Effector memory CD8-positive, alpha-beta T cell (primary cell): ENCODE measurements around the gene MN1.

ENCODE experiments used
- ATAC-seq: fragments of 150-1000 bp; cut with Tn5 transposase; replicated peaks from 2 replicates; pipeline ENCODE4 v1.10.0; 2021; ENCODE audit warnings: mild to moderate bottlenecking, moderate library complexity
- DNase-seq, 3 experiments: peaks; one replicate each; pipeline ENCODE4 v3.0.0; 2021
- H3K27ac Mint-ChIP-seq, 2 donors: one replicate each; pipeline ENCODE4 v1.8.0; 2022; ENCODE audit warnings: mild to moderate bottlenecking in 2 of 2, mixed read lengths in 2 of 2, moderate library complexity in 2 of 2
- H3K27me3 Mint-ChIP-seq, 2 donors: one replicate each; pipeline ENCODE4 v1.8.0; 2022; ENCODE audit warnings: mixed read lengths in 2 of 2
- H3K36me3 Mint-ChIP-seq: one replicate; pipeline ENCODE4 v1.8.0; 2022; ENCODE audit warnings: mild to moderate bottlenecking, moderate library complexity, mixed read lengths; ENCODE audit not compliant: insufficient read depth
- H3K4me1 Mint-ChIP-seq, 2 donors: one replicate each; pipeline ENCODE4 v1.8.0; 2022; ENCODE audit warnings: low read depth in 2 of 2, mixed read lengths in 2 of 2
- H3K4me3 Mint-ChIP-seq, 2 donors: one replicate each; pipeline ENCODE4 v1.8.0; 2022; ENCODE audit warnings: mild to moderate bottlenecking in 2 of 2, mixed read lengths in 2 of 2, moderate library complexity in 2 of 2
- H3K9me3 Mint-ChIP-seq, 2 donors: one replicate each; pipeline ENCODE4 v1.8.0; 2022; ENCODE audit warnings: mixed read lengths in 2 of 2

Gene MN1

DNA sequence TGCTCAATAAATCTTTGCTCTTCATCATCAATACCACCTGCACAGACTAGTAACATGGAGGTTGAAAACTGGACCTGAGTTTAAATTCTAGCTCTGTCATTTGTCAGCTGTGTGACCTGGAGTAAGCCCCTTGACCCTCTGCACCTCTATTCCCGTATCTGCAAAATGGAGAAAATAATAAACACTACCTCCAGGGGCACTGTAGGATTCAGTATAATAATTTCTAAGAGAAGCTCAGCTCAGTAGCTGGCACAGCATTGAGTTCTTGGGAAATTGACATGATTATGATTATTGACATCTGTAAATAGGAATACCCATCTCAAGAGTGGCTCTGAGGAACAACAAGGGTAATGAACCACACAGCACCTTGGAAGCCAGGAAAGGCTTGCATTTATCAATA lies 78.4 kb downstream of the MN1 start:
- H3K9me3 Mint-ChIP-seq = peaks cover 0 to 3% of the 10 kb centered on the region in 2 donors
- H3K36me3 Mint-ChIP-seq = no peaks in the 10 kb centered on the region
- no peak overlapping the region for H3K4me3 Mint-ChIP-seq
- H3K4me1 Mint-ChIP-seq = no peaks in the 10 kb centered on the region
- H3K27me3 Mint-ChIP-seq = peaks cover 18 to 52% of the 10 kb centered on the region in 2 donors
- ATAC-seq = no peak
- DNase-seq = no peak
- H3K27ac Mint-ChIP-seq = no peak overlapping the region

- H3K4me1 Mint-ChIP-seq = no peaks in the 10 kb centered on the region
- no peaks in the 10 kb centered on the region for H3K36me3 Mint-ChIP-seq
- ATAC-seq (no peak), DNase-seq (no peak)
- no peak overlapping the region for H3K27ac Mint-ChIP-seq
- H3K27me3 Mint-ChIP-seq = peaks cover 37 to 60% of the 10 kb centered on the region in 2 donors
- no peak overlapping the region for H3K4me3 Mint-ChIP-seq
- peaks cover 0 to 5% of the 10 kb centered on the region in 2 donors for H3K9me3 Mint-ChIP-seq
These were observed 80.7 kb downstream of the MN1 start for GRCh38 chr22:27720860-27721259.

DNA sequence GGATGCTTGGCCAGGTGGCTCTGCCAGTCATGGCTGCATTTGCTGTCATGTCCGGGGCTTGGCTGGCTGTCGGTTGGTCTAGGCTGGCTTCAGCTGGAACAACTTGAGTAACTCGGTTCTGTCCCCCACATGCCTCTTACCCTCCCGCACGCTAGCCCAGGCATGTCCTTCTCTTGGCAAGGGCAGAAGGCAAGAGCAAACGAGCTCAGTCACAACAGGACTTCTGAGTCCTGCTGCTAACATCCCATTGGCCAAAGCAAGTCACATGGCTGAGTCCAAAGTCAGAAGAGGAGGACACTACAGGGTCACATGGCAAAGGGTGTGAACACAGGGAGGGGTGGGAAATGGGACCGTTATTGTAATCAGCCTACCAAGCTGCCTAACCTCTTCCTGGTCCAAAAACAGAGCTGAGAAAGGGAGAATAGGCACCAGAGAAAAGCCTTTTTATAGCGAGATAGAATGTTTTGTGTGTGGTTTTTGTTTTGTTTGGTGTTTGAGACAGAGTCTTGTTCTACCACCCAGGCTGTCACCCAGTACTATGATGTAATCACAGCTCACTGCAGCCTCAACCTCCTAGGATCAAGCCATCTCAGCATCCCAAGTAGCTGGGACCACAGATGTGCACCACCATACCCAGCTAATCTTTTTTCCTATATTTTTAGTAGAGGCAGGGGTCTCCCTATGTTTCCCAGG lies 81.9 kb downstream of the MN1 start:
- H3K4me1 Mint-ChIP-seq = no peaks in the 10 kb centered on the region
- ATAC-seq = no peak
- no peaks in the 10 kb centered on the region for H3K36me3 Mint-ChIP-seq
- DNase-seq = no peak
- no peak overlapping the region for H3K27ac Mint-ChIP-seq
- no peak overlapping the region for H3K4me3 Mint-ChIP-seq
- peaks cover 0 to 4% of the 10 kb centered on the region in 2 donors for H3K9me3 Mint-ChIP-seq
- peaks cover 42 to 67% of the 10 kb centered on the region in 2 donors for H3K27me3 Mint-ChIP-seq

DNA sequence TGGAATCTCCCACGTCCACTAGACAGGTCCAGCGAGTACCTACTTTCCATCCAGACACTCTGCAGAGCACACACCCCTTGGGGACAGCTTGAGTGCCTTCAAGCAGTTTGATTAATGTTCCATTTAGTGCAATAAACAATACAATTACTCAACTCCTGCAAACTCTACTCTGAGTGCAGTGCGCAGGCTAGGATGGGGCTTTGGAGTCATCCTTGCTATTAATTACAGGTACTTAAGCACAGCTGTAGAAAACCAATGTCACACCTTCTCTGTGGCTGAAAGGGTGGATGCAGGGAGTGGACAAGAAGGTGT lies 82.6 kb downstream of the MN1 start:
- Mint-ChIP-seq H3K4me3 (no peak overlapping the region), H3K27ac (no peak overlapping the region), H3K9me3 (peaks cover 0 to 4% of the 10 kb centered on the region in 2 donors), H3K27me3 (peaks cover 42 to 70% of the 10 kb centered on the region in 2 donors), H3K4me1 (no peaks in the 10 kb centered on the region), H3K36me3 (no peaks in the 10 kb centered on the region)
- DNase-seq (no peak), ATAC-seq (no peak)

DNA sequence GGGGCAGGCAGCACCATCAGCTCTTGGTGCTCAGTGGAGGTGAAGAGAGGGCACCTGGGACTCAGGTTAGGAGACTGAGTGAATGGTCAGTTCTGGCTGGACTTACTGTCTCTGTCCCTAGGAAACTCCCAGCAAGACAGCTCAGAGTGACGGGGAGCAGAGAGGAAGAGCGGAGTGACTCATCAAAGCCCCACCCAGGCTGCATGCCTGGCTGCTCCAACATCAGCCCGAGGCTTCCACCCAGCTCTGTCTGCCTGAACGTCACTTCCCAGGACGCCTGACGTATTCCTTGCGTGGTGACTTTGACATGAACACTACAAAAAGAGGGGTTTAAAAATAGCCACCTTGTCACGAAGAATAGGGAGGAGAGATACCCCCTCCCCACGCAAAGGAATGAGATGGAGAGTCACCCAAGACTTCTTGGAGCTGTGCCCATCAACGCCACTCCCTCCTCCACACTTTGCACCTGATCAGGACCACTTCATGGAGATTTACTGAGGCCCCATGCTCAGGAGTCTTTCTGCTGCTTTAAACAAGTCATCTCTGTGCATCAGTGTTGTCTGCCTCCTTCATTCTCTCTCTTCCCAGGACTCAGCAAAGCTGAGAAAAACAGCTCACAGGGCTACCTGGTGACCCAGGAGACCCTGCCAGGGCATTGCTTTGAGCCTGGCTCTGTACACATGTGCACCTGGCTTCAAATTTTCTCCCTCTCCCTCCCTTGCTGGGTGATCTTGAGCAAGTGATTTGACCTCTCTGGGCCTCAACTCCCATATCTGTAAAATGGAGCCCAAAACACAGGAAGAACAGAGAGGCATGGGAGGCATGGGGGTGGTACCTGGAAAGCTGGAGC lies 83.1 kb downstream of the MN1 start:
- Mint-ChIP-seq H3K9me3 (peaks cover 0 to 2% of the 10 kb centered on the region in 2 donors), H3K36me3 (no peaks in the 10 kb centered on the region), H3K4me3 (no peak overlapping the region), H3K4me1 (no peaks in the 10 kb centered on the region), H3K27ac (no peak overlapping the region), H3K27me3 (peaks cover 39 to 70% of the 10 kb centered on the region in 2 donors)
- DNase-seq (no peak), ATAC-seq (no peak)

DNA sequence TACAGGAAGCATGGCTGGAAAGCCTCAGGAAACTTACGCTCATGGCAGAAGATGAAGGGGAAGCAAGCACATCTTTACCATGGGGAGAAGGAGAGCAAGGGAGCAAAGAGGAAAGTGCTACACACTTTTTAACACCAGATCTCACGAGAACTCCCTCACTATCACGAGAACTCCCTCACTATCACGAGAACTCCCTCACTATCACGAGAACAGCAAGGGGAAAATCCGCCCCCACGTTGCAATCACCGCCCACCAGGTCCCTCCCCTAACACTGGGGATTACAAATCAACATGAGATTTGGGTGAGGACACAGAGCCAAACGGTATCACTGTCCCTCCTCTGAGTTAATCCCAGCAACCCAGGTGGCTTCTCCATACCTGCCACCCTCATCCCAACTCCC lies 84.5 kb downstream of the MN1 start:
- Mint-ChIP-seq H3K9me3 (peaks cover 0 to 2% of the 10 kb centered on the region in 2 donors), H3K27ac (no peak overlapping the region), H3K4me3 (no peak overlapping the region), H3K36me3 (no peaks in the 10 kb centered on the region), H3K27me3 (peaks cover 47 to 79% of the 10 kb centered on the region in 2 donors), H3K4me1 (no peaks in the 10 kb centered on the region)
- DNase-seq = no peak
- no peak for ATAC-seq

GRCh38 chr22:27716074-27716473 lies 85.5 kb downstream of the MN1 start:
- Mint-ChIP-seq H3K27me3 (peaks cover 54 to 76% of the 10 kb centered on the region in 2 donors), H3K9me3 (peaks cover 1 to 2% of the 10 kb centered on the region in 2 donors), H3K27ac (no peak overlapping the region), H3K36me3 (no peaks in the 10 kb centered on the region), H3K4me1 (no peaks in the 10 kb centered on the region), H3K4me3 (no peak overlapping the region)
- DNase-seq = no peak
- ATAC-seq = no peak

GRCh38 chr22:27715106-27715505 lies 86.5 kb downstream of the MN1 start:
- Mint-ChIP-seq H3K9me3 (peaks cover 2 to 11% of the 10 kb centered on the region in 2 donors), H3K27ac (no peak overlapping the region), H3K36me3 (no peaks in the 10 kb centered on the region), H3K4me3 (no peak overlapping the region), H3K4me1 (no peaks in the 10 kb centered on the region), H3K27me3 (peaks cover 64 to 83% of the 10 kb centered on the region in 2 donors)
- DNase-seq (no peak), ATAC-seq (no peak)

DNA sequence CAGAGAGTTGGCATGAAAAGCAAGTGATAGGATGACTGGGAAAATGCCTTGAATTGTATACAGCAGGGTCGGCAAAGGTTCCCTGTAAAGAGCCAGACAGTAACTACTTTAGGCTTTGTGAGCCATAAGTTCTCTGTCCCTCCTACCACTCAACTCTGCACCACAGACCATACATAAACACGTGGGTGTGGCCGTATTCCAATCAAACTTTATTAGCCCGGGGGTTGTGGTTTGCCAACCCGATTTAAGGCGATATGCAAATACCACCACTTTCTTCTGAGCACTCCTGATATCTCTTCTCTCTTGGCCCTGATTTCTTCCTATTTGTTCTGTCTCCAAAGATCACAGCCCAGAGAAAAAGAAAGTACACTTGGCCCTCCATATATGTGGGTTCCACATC lies 87.5 kb downstream of the MN1 start:
- Mint-ChIP-seq H3K4me3 (no peak overlapping the region), H3K9me3 (peaks cover 3 to 17% of the 10 kb centered on the region in 2 donors), H3K36me3 (no peaks in the 10 kb centered on the region), H3K4me1 (no peaks in the 10 kb centered on the region), H3K27me3 (peaks cover 67 to 86% of the 10 kb centered on the region in 2 donors), H3K27ac (no peak overlapping the region)
- no peak for ATAC-seq
- DNase-seq = no peak

- ATAC-seq (no peak), DNase-seq (no peak)
- Mint-ChIP-seq H3K36me3 (no peaks in the 10 kb centered on the region), H3K27ac (no peak overlapping the region), H3K4me1 (no peaks in the 10 kb centered on the region), H3K4me3 (no peak overlapping the region), H3K9me3 (peaks cover 3 to 17% of the 10 kb centered on the region in 2 donors), H3K27me3 (peaks cover 62 to 83% of the 10 kb centered on the region in 2 donors)
These were observed 88.1 kb downstream of the MN1 start for GRCh38 chr22:27713461-27713860.

DNA sequence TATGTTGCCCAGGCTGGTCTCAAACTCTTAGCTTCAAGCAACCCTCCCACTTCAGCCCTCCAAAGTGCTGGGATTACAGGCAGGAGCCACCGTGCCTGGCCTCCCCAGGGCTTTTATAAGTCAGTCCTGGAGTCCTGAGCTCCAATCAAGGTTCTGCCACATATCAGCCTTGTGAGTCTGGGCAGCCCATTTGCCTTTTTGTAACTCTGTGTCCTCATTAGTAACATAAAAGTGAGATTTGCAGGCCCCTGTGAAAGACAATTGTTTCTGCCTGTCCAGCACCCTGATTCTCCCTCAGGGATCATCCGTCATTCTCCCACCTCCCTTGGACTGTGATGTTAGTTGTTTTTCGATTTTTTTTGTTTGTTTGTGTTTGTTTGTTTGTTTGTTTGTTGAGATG lies 89.8 kb downstream of the MN1 start:
- Mint-ChIP-seq H3K27ac (no peak overlapping the region), H3K36me3 (no peaks in the 10 kb centered on the region), H3K4me1 (no peaks in the 10 kb centered on the region), H3K4me3 (no peak overlapping the region), H3K27me3 (peaks cover 48 to 66% of the 10 kb centered on the region in 2 donors), H3K9me3 (peaks cover 3 to 17% of the 10 kb centered on the region in 2 donors)
- ATAC-seq = no peak
- no peak for DNase-seq

- peaks cover 43 to 61% of the 10 kb centered on the region in 2 donors for H3K27me3 Mint-ChIP-seq
- no peak for DNase-seq
- peaks cover 1 to 17% of the 10 kb centered on the region in 2 donors for H3K9me3 Mint-ChIP-seq
- H3K4me3 Mint-ChIP-seq = no peak overlapping the region
- no peaks in the 10 kb centered on the region for H3K4me1 Mint-ChIP-seq
- no peak for ATAC-seq
- no peaks in the 10 kb centered on the region for H3K36me3 Mint-ChIP-seq
- H3K27ac Mint-ChIP-seq = no peak overlapping the region
These were observed 90.5 kb downstream of the MN1 start for GRCh38 chr22:27711012-27711411.

DNA sequence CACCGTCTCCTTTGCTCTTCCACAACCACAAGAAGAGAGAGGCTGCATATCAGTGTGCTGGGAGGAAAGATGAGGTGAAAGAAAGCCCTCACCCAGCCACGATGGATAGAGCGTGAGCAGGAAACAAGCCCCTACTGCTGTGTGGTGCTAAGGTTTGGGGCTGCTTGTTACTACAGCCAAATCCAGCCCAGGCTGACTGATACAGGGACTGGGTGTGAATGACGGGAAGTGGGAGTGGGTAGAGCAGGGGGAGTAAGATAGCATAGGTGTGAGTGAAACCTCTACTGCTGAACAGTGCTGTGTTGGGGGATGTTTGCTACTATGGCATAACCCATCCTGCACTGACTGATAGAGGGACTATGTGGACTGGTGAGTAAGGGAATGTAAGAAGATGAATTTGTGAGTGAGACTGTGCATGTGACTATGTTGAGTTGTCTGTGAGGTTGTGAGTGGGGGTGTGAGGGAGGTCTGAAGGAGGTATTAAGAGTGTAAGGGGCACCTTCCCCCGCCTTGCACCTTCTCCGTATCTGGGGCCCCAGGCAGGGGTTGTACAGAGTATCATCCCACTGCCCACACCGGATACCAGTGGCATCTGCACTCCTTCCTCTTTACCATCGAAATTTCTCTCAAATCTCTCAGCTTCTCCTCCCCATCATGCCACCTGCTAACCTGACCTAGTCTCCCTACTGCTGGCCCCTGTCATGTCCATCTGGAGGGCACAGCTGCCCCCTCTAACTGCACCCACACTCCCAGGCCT lies 91.5 kb downstream of the MN1 start:
- H3K27ac Mint-ChIP-seq = no peak overlapping the region
- H3K27me3 Mint-ChIP-seq = peaks cover 37 to 58% of the 10 kb centered on the region in 2 donors
- ATAC-seq (no peak), DNase-seq (no peak)
- H3K36me3 Mint-ChIP-seq = no peaks in the 10 kb centered on the region
- no peaks in the 10 kb centered on the region for H3K4me1 Mint-ChIP-seq
- no peak overlapping the region for H3K4me3 Mint-ChIP-seq
- H3K9me3 Mint-ChIP-seq = peaks cover 1 to 17% of the 10 kb centered on the region in 2 donors
